HCT116 (cell line): ENCODE measurements around the gene MED13L. TPM values are rescaled to one million over a fixed set of nuclear protein-coding genes. Genes with fewer than 3 reads are reported as not detected.

ENCODE experiments used
- ATAC-seq: fragments of 200-7000 bp; cut with Tn5 transposase; 2 replicates; pipeline ENCODE4 v1.9.1; 2020; ENCODE audit warnings: mild to moderate bottlenecking, moderate library complexity
- BruUV-seq: library from RNA; stranded (reverse); fragments of 400-500 nt; replicated peaks from 2 replicates; lab custom pipeline; 2021; lab: Mats Ljungman, UMichigan
- CTCF ChIA-PET: fragments of 300-600 bp; sonication (Branson Sonifier 250); formaldehyde crosslinking; loops from one replicate; lab custom pipeline; 2021; ENCODE audit warnings: antibody characterized with exemption; lab: Charles Lee
- POLR2A ChIA-PET: fragments of 300-600, 350-600 bp; sonication (Branson Sonifier 250); formaldehyde crosslinking; loops from one replicate; lab custom pipeline; 2021; ENCODE audit warnings: antibody characterized with exemption; lab: Charles Lee
- RAD21 ChIA-PET, 2 experiments: fragments of 300-600 bp; sonication (Branson Sonifier 250); formaldehyde crosslinking; loops; one replicate each; lab custom pipeline; 2023; ENCODE audit warnings: low total read pairs in 2 of 2; ENCODE audit not compliant: uncharacterized antibody in 2 of 2, unreplicated experiment in 2 of 2, low non-redundant PET in 1 of 2; lab: Charles Lee
- DNase-seq: peaks from one replicate; pipeline ENCODE4 v3.0.0-alpha.2; 2010; ENCODE audit warnings: low read depth, low spot score
- H2AFZ ChIP-seq: fragments of 200-600 bp; shearing (Covaris generic), sonication (generic); 2 replicates; pipeline ENCODE4 v1.6.1; 2017; ENCODE audit warnings: low read depth, mixed run types, mixed read lengths, antibody characterized with exemption, low read length; ENCODE audit not compliant: poor library complexity, severe bottlenecking
- H3K27ac ChIP-seq: 2 replicates; pipeline ENCODE4 v1.5.1; 2012; ENCODE audit warnings: low read depth, low read length
- H3K27me3 ChIP-seq: fragments of 200-600 bp; sonication (generic); 2 replicates; pipeline ENCODE4 v1.6.1; 2016; ENCODE audit warnings: mixed run types, low read length, mixed read lengths; ENCODE audit not compliant: insufficient read depth
- H3K36me3 ChIP-seq, 2 experiments: fragments of 200-500 bp in 1 of 2; fragments of 200-600 bp in 1 of 2; sonication (Bioruptor generic) in 1 of 2; sonication (generic) in 1 of 2; 2 replicates each; pipeline versions ENCODE4 v1.5.1 to v1.6.1; 2014 to 2016; ENCODE audit warnings: low read length in 2 of 2, inconsistent platforms in 1 of 2, mixed read lengths in 1 of 2, mixed run types in 1 of 2; ENCODE audit not compliant: insufficient read depth in 2 of 2, control insufficient read depth in 1 of 2
- H3K4me1 ChIP-seq, 2 experiments: fragments of 200-600 bp in 1 of 2; sonication (generic) in 1 of 2; 2 replicates each; pipeline versions ENCODE4 v1.5.1 to v1.6.1; 2012 to 2017; ENCODE audit warnings: low read length in 2 of 2, inconsistent platforms in 1 of 2, mild to moderate bottlenecking in 1 of 2, mixed read lengths in 1 of 2, mixed run types in 1 of 2, moderate library complexity in 1 of 2; ENCODE audit not compliant: insufficient read depth in 2 of 2, control insufficient read depth in 1 of 2
- H3K4me2 ChIP-seq: fragments of 200-600 bp; sonication (generic); 2 replicates; pipeline ENCODE4 v1.6.1; 2017; ENCODE audit warnings: mixed run types, low read length, mixed read lengths
- H3K4me3 ChIP-seq, 2 experiments: fragments of 200-600 bp in 1 of 2; sonication (generic) in 1 of 2; replicated peaks in 1 of 2; 2 replicates each; pipeline ENCODE4 v1.5.1; 2011 to 2016; ENCODE audit warnings: low read length in 2 of 2, control low read depth in 1 of 2, low read depth in 1 of 2, mild to moderate bottlenecking in 1 of 2, mixed read lengths in 1 of 2, mixed run types in 1 of 2
- H3K79me2 ChIP-seq: fragments of 200-600 bp; sonication (generic); 2 replicates; pipeline ENCODE4 v1.6.1; 2017; ENCODE audit warnings: mild to moderate bottlenecking, mixed run types, low read length, moderate library complexity, mixed read lengths; ENCODE audit not compliant: insufficient read depth
- H3K9ac ChIP-seq: fragments of 200-600 bp; sonication (generic); 2 replicates; pipeline ENCODE4 v1.6.1; 2016; ENCODE audit warnings: low read length, mixed read lengths
- H3K9me2 ChIP-seq: fragments of 200-600 bp; sonication (generic), shearing (Covaris generic); 2 replicates; pipeline ENCODE4 v1.6.1; 2017; ENCODE audit warnings: mixed run types, mild to moderate bottlenecking, moderate library complexity; ENCODE audit not compliant: insufficient read depth
- H3K9me3 ChIP-seq, 2 experiments: fragments of 200-500 bp in 1 of 2; fragments of 200-600 bp in 1 of 2; sonication (Bioruptor generic) in 1 of 2; sonication (generic) in 1 of 2; 2 replicates each; pipeline ENCODE4 v1.6.1; 2014 to 2017; ENCODE audit warnings: low read length in 2 of 2, mixed read lengths in 2 of 2, inconsistent platforms in 1 of 2, low read depth in 1 of 2, mild to moderate bottlenecking in 1 of 2, mixed run types in 1 of 2, moderate library complexity in 1 of 2; ENCODE audit not compliant: control insufficient read depth in 1 of 2, insufficient read depth in 1 of 2
- H4K20me1 ChIP-seq: fragments of 200-600 bp; sonication (generic), shearing (Covaris generic); 2 replicates; pipeline ENCODE4 v1.6.1; 2017; ENCODE audit warnings: mixed run types, mild to moderate bottlenecking, moderate library complexity; ENCODE audit not compliant: insufficient read depth
- FOSL1 ChIP-seq: IDR thresholded peaks from 2 replicates; pipeline ENCODE4 v1.6.1; 2012; ENCODE audit warnings: low read depth
- SP1 ChIP-seq: IDR thresholded peaks from 2 replicates; pipeline ENCODE4 v1.6.1; 2012; ENCODE audit warnings: low read depth
- SRF ChIP-seq: IDR thresholded peaks from 2 replicates; pipeline ENCODE4 v1.6.1; 2012; ENCODE audit warnings: low read depth
- TCF7L2 ChIP-seq: IDR thresholded peaks from 2 replicates; pipeline ENCODE4 v1.7.0; 2011; ENCODE audit warnings: borderline replicate concordance, inconsistent platforms; ENCODE audit not compliant: insufficient read depth, insufficient read length; ENCODE audit errors: extremely low read depth
- YY1 ChIP-seq: IDR thresholded peaks from 2 replicates; pipeline ENCODE4 v1.6.1; 2011; ENCODE audit warnings: low read length, low read depth, moderate library complexity, mild to moderate bottlenecking; ENCODE audit not compliant: insufficient replicate concordance; ENCODE audit errors: extremely low read depth
- intact Hi-C: fragments of 100-400 bp; cut with micrococcal nuclease; formaldehyde crosslinking; loops from 2 replicates; pipeline ENCODE4 v1.10.0; 2022
- total RNA-seq: library from RNA; stranded (reverse); gene quantifications from one replicate; pipeline ENCODE4 v1.2.1, GENCODE V29; 2021; ENCODE audit not compliant: unreplicated experiment
- TF ChIP-seq, protein P1 (sequence below): IDR thresholded peaks from 2 replicates; pipeline ENCODE4 v1.6.1; 2011; ENCODE audit warnings: mild to moderate bottlenecking, low read length, moderate library complexity; ENCODE audit not compliant: insufficient replicate concordance; ENCODE audit errors: extremely low read depth
- TF ChIP-seq, protein P2 (sequence below): IDR thresholded peaks from 2 replicates; pipeline ENCODE4 v1.6.1; 2012
- TF ChIP-seq, protein P3 (sequence below), 3 experiments: fragments of 200-600 bp in 1 of 3; sonication (generic) in 1 of 3; IDR thresholded peaks in 2 of 3; conservative IDR thresholded peaks in 1 of 3; 2 replicates each; pipeline ENCODE4 v1.5.1; 2012 to 2017; ENCODE audit warnings: low read depth in 2 of 3, low read length in 2 of 3, antibody characterized with exemption in 1 of 3, borderline replicate concordance in 1 of 3, control low read depth in 1 of 3, mild to moderate bottlenecking in 1 of 3, mixed read lengths in 1 of 3, mixed run types in 1 of 3, moderate library complexity in 1 of 3; ENCODE audit not compliant: insufficient read depth in 1 of 3

MED13L gene
- total RNA-seq, 1 experiment from 2014 or later: 176 TPM

DNA sequence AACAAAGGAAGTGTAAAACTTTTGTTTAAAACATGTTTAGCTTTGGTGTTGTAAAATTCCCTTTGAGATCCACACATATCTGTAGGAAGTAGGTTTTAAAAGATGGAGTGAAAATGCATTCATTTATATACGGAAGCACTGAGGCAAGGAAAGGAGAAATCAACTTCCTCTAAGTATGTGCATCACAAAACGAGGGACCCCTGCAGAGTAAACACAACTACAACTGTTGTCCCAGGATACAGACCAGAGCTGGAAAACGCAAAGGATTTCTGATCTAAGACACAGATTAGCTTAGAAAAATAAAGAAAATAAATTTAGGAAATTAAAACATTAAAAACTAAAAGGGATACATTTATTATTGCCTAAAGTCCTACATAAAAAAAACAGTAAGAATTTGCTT, 297.6 kb downstream of the MED13L start:
- TF ChIP-seq, protein P1, sequence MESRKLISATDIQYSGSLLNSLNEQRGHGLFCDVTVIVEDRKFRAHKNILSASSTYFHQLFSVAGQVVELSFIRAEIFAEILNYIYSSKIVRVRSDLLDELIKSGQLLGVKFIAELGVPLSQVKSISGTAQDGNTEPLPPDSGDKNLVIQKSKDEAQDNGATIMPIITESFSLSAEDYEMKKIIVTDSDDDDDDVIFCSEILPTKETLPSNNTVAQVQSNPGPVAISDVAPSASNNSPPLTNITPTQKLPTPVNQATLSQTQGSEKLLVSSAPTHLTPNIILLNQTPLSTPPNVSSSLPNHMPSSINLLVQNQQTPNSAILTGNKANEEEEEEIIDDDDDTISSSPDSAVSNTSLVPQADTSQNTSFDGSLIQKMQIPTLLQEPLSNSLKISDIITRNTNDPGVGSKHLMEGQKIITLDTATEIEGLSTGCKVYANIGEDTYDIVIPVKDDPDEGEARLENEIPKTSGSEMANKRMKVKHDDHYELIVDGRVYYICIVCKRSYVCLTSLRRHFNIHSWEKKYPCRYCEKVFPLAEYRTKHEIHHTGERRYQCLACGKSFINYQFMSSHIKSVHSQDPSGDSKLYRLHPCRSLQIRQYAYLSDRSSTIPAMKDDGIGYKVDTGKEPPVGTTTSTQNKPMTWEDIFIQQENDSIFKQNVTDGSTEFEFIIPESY: no peak
- TF ChIP-seq YY1 (no peak), SP1 (no peak), SRF (no peak), FOSL1 (no peak), TCF7L2 (no peak)
- TF ChIP-seq, protein P2, sequence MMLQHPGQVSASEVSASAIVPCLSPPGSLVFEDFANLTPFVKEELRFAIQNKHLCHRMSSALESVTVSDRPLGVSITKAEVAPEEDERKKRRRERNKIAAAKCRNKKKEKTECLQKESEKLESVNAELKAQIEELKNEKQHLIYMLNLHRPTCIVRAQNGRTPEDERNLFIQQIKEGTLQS: no peak
- TF ChIP-seq, protein P3, sequence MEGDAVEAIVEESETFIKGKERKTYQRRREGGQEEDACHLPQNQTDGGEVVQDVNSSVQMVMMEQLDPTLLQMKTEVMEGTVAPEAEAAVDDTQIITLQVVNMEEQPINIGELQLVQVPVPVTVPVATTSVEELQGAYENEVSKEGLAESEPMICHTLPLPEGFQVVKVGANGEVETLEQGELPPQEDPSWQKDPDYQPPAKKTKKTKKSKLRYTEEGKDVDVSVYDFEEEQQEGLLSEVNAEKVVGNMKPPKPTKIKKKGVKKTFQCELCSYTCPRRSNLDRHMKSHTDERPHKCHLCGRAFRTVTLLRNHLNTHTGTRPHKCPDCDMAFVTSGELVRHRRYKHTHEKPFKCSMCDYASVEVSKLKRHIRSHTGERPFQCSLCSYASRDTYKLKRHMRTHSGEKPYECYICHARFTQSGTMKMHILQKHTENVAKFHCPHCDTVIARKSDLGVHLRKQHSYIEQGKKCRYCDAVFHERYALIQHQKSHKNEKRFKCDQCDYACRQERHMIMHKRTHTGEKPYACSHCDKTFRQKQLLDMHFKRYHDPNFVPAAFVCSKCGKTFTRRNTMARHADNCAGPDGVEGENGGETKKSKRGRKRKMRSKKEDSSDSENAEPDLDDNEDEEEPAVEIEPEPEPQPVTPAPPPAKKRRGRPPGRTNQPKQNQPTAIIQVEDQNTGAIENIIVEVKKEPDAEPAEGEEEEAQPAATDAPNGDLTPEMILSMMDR (IDR thresholded peaks at IDR 0.05 in 2 of 3, conservative IDR thresholded peaks at IDR 0.05 in 1 of 3; ENCODE audit: borderline replicate concordance in 1 of 3, insufficient read depth in 1 of 3, low read depth in 2 of 3, low read length in 2 of 3): no peak
- CTCF ChIA-PET: no interaction called here
- no TSS peak for BruUV-seq
- Histone ChIP-seq H3K4me2 (no peak overlapping the region), H3K9me3 (no peaks in the 10 kb centered on the region), H4K20me1 (0 out of 2 replicates have a peak, but pooled peaks cover 3% of the 10 kb centered on the region), H3K27me3 (no peaks in the 10 kb centered on the region), H3K9me2 (no peaks in the 10 kb centered on the region), H3K4me1 (no peaks in the 10 kb centered on the region), H2AFZ (no peak overlapping the region), H3K27ac (no peak overlapping the region), H3K79me2 (peaks cover 65% of the 10 kb centered on the region), H3K4me3 (no peak overlapping the region), H3K36me3 (peaks cover 40 to 47% of the 10 kb centered on the region in 2 experiments; a peak in 3 of 4 replicates), H3K9ac (no peak overlapping the region)
- DNase-seq (no peak), ATAC-seq (no peak)
- intact Hi-C loops: no loop called here
- POLR2A ChIA-PET: no interaction called here
- RAD21 ChIA-PET: no interaction called here
